Measurements from ENCODE around the gene TAS1R2.

- TF ChIP-seq POLR2A (IDR thresholded peaks at IDR 0.05) (no peak), CTCF (IDR thresholded peaks at IDR 0.05) (no peak), EP300 (IDR thresholded peaks at IDR 0.05) (no peak)
These were observed 3.9 kb downstream of the TAS1R2 start for GRCh38 chr1:18855573-18855972.
